ENCODE results near the gene KIAA0513.
"Not testable (repeated sequence)": the region's sequence is repeated elsewhere in the genome, so short reads cannot be mapped to it uniquely, and the experiment has no call there.

Gene KIAA0513

GRCh38 chr16:85051067-85051581 lies 23.5 kb downstream of the KIAA0513 start:
- no peak for DNase-seq (ENCODE audit: low spot score)

GRCh38 chr16:85051683-85052082 lies 24.1 kb downstream of the KIAA0513 start:
- no peak for DNase-seq (ENCODE audit: low spot score)

- DNase-seq (ENCODE audit: low spot score) = no peak
Measured at GRCh38 chr16:85052536-85052935, 24.9 kb downstream of the KIAA0513 start.

GRCh38 chr16:85054321-85054720 lies 26.7 kb downstream of the KIAA0513 start:
- DNase-seq (ENCODE audit: low spot score) = not testable (repeated sequence)

- DNase-seq (ENCODE audit: low spot score) = no peak
Measured at GRCh38 chr16:85054948-85055492, 27.4 kb downstream of the KIAA0513 start.

GRCh38 chr16:85055493-85056210 lies 28.1 kb downstream of the KIAA0513 start:
- peak; percentile 62 for DNase-seq (ENCODE audit: low spot score)

GRCh38 chr16:85056211-85056748 lies 28.7 kb downstream of the KIAA0513 start:
- DNase-seq (ENCODE audit: low spot score) = peak; percentile 67

GRCh38 chr16:85057212-85057889 lies 29.8 kb downstream of the KIAA0513 start:
- no peak for DNase-seq (ENCODE audit: low spot score)

- DNase-seq (ENCODE audit: low spot score) = no peak
Measured at GRCh38 chr16:85057948-85058347, 30.4 kb downstream of the KIAA0513 start.

- DNase-seq (ENCODE audit: low spot score) = no peak
Measured at GRCh38 chr16:85058909-85059308, 31.3 kb downstream of the KIAA0513 start.

GRCh38 chr16:85061566-85061965 lies 34.0 kb downstream of the KIAA0513 start:
- DNase-seq (ENCODE audit: low spot score) = no peak

- DNase-seq (ENCODE audit: low spot score) = no peak
Measured at GRCh38 chr16:85062323-85062722, 34.7 kb downstream of the KIAA0513 start.

GRCh38 chr16:85062845-85063244 lies 35.2 kb downstream of the KIAA0513 start:
- DNase-seq (ENCODE audit: low spot score) = no peak

- DNase-seq (ENCODE audit: low spot score) = no peak
Measured at GRCh38 chr16:85064186-85064585, 36.6 kb downstream of the KIAA0513 start.

GRCh38 chr16:85065099-85065498 lies 37.5 kb downstream of the KIAA0513 start:
- DNase-seq (ENCODE audit: low spot score) = no peak

- DNase-seq (ENCODE audit: low spot score) = no peak
Measured at GRCh38 chr16:85066346-85066885, 38.8 kb downstream of the KIAA0513 start.

GRCh38 chr16:85067024-85067423 lies 39.4 kb downstream of the KIAA0513 start:
- no peak for DNase-seq (ENCODE audit: low spot score)

GRCh38 chr16:85067426-85067825 lies 39.8 kb downstream of the KIAA0513 start:
- DNase-seq (ENCODE audit: low spot score) = no peak

GRCh38 chr16:85068746-85069145 lies 41.2 kb downstream of the KIAA0513 start:
- no peak for DNase-seq (ENCODE audit: low spot score)

- DNase-seq (ENCODE audit: low spot score) = no peak
Measured at GRCh38 chr16:85069171-85069570, 41.6 kb downstream of the KIAA0513 start.

GRCh38 chr16:85072076-85072860 lies 44.7 kb downstream of the KIAA0513 start:
- DNase-seq (ENCODE audit: low spot score) = no peak

- DNase-seq (ENCODE audit: low spot score) = peak; percentile 90
Measured at GRCh38 chr16:85072947-85073346, 45.4 kb downstream of the KIAA0513 start.
